Prostate gland (tissue), 2 donors: Measurements from ENCODE around the gene NANOS2. TPM values are rescaled to one million over a fixed set of nuclear protein-coding genes. Genes with fewer than 3 reads are reported as not detected.

Source experiments
- DNase-seq: peaks from one replicate; pipeline ENCODE4 v3.0.0-alpha.2; 2019; ENCODE audit warnings: low spot score
- H3K27ac ChIP-seq, 2 donors: fragments of 200-600 bp; sonication (generic); 2 replicates each; pipeline ENCODE4 v1.5.1; 2017 to 2019
- H3K27me3 ChIP-seq: fragments of 200-600 bp; sonication (generic); replicated peaks from 2 replicates; pipeline ENCODE4 v1.5.1; 2019; ENCODE audit not compliant: insufficient read depth
- H3K36me3 ChIP-seq, 2 donors: fragments of 200-600 bp; sonication (generic); 1 replicate in 1 of 2; 2 replicates in 1 of 2; pipeline versions ENCODE4 v1.5.1 to v1.8.1; 2017 to 2019
- H3K4me1 ChIP-seq: fragments of 200-600 bp; sonication (generic); replicated peaks from 2 replicates; pipeline ENCODE4 v1.5.1; 2019
- H3K4me3 ChIP-seq, 2 donors: fragments of 200-600 bp; sonication (generic); 2 replicates each; pipeline ENCODE4 v1.5.1; 2017 to 2019
- H3K9me3 ChIP-seq: fragments of 200-600 bp; sonication (generic); 2 replicates; pipeline ENCODE4 v1.5.1; 2017
- CTCF ChIP-seq, 4 experiments: fragments of 200-600 bp in 2 of 4; fragments of 450-650 bp in 2 of 4; sonication (generic) in 2 of 4; IDR thresholded peaks; 1 replicate in 3 of 4; 2 replicates in 1 of 4; pipeline ENCODE4 v1.5.1; 2016 to 2019; ENCODE audit warnings: antibody characterized with exemption in 4 of 4, mild to moderate bottlenecking in 2 of 4, moderate library complexity in 2 of 4
- POLR2A ChIP-seq: fragments of 450-650 bp; IDR thresholded peaks from one replicate; pipeline ENCODE4 v1.6.1; 2016; ENCODE audit warnings: antibody characterized with exemption, mild to moderate bottlenecking
- POLR2AphosphoS5 ChIP-seq: sonication (generic); formaldehyde crosslinking; IDR thresholded peaks from one replicate; pipeline ENCODE4 v1.6.1; 2017; ENCODE audit warnings: antibody characterized with exemption
- WGBS: methylation state at CpG from one replicate; pipeline ENCODE4 v1.1.5; 2018; 5-methylcytosine and 5-hydroxymethylcytosine counted together
- intact Hi-C: fragments of 100-400 bp; cut with DNase I; formaldehyde crosslinking; loops from one replicate; pipeline ENCODE4 v1.14.2; 2022
- total RNA-seq, 2 donors: library from RNA; depleted of rRNA; stranded (reverse); fragments of >200 nt; gene quantifications; one replicate each; pipeline ENCODE4 v1.1.0, GENCODE V29; 2016

Gene NANOS2
- total RNA-seq, 2 donors from 2014 or later, result 4.1 TPM; not detected in 1

GRCh38 chr19:45922281-45922680 lies 7.7 kb upstream of the NANOS2 start:
- H3K4me1 ChIP-seq, result no peaks in the 10 kb centered on the region
- no peaks in the 10 kb centered on the region for H3K27me3 ChIP-seq
- WGBS, result 58% methylated on average over 9 of the region's 9 CpGs
- no peak for DNase-seq
- no peaks in the 10 kb centered on the region for H3K9me3 ChIP-seq
- H3K27ac ChIP-seq, result no peak overlapping the region
- no peaks in the 10 kb centered on the region for H3K36me3 ChIP-seq
- TF ChIP-seq POLR2A (no peak), CTCF (IDR thresholded peaks at IDR 0.05) (no peak), POLR2AphosphoS5 (no peak)
- no peak overlapping the region for H3K4me3 ChIP-seq
- intact Hi-C loops, result no loop called here

GRCh38 chr19:45920458-45920857 lies 5.9 kb upstream of the NANOS2 start:
- TF ChIP-seq CTCF (IDR thresholded peaks at IDR 0.05) (no peak), POLR2AphosphoS5 (no peak), POLR2A (no peak)
- Histone ChIP-seq H3K4me1 (no peaks in the 10 kb centered on the region), H3K4me3 (no peak overlapping the region), H3K27me3 (no peaks in the 10 kb centered on the region), H3K36me3 (no peaks in the 10 kb centered on the region), H3K27ac (no peak overlapping the region), H3K9me3 (no peaks in the 10 kb centered on the region)
- DNase-seq, result no peak
- 62% methylated on average over 8 of the region's 8 CpGs for WGBS
- intact Hi-C loops, result no loop called here

- WGBS, result 57% methylated on average over 7 of the region's 7 CpGs
- no peak for TF ChIP-seq POLR2A
- TF ChIP-seq POLR2AphosphoS5, result no peak
- no peak for TF ChIP-seq CTCF (IDR thresholded peaks at IDR 0.05)
- Histone ChIP-seq H3K27me3 (no peaks in the 10 kb centered on the region), H3K27ac (no peak overlapping the region), H3K4me1 (no peaks in the 10 kb centered on the region), H3K4me3 (no peak overlapping the region), H3K36me3 (no peaks in the 10 kb centered on the region), H3K9me3 (no peaks in the 10 kb centered on the region)
- intact Hi-C loops, result no loop called here
- DNase-seq, result no peak
Measured at GRCh38 chr19:45919678-45920077, 5.1 kb upstream of the NANOS2 start.

- H3K9me3 ChIP-seq, result no peaks in the 10 kb centered on the region
- 68% methylated on average over 4 of the region's 4 CpGs for WGBS
- no peaks in the 10 kb centered on the region for H3K36me3 ChIP-seq
- no peak for DNase-seq
- no peak overlapping the region for H3K4me3 ChIP-seq
- intact Hi-C loops, result no loop called here
- no peaks in the 10 kb centered on the region for H3K27me3 ChIP-seq
- H3K4me1 ChIP-seq, result no peaks in the 10 kb centered on the region
- TF ChIP-seq POLR2A, result no peak
- no peak for TF ChIP-seq POLR2AphosphoS5
- no peak for TF ChIP-seq CTCF (IDR thresholded peaks at IDR 0.05)
- H3K27ac ChIP-seq, result no peak overlapping the region
Measured at GRCh38 chr19:45918721-45919120, 4.1 kb upstream of the NANOS2 start.

GRCh38 chr19:45917421-45918091 lies 3.0 kb upstream of the NANOS2 start:
- no peaks in the 10 kb centered on the region for H3K27me3 ChIP-seq
- no peaks in the 10 kb centered on the region for H3K4me1 ChIP-seq
- intact Hi-C loops, result no loop called here
- no peak for DNase-seq
- no peak overlapping the region for H3K27ac ChIP-seq
- no peaks in the 10 kb centered on the region for H3K9me3 ChIP-seq
- H3K4me3 ChIP-seq, result no peak overlapping the region
- 42% methylated on average over 4 of the region's 4 CpGs for WGBS
- H3K36me3 ChIP-seq, result no peaks in the 10 kb centered on the region
- TF ChIP-seq POLR2AphosphoS5 (no peak), POLR2A (no peak), CTCF (IDR thresholded peaks at IDR 0.05) (no peak)
